Spleen (tissue), 7 donors: ENCODE data around the gene SAMD15.

Experiments used
- CTCF ChIP-seq, 11 experiments: fragments of 200-600 bp in 7 of 11; fragments of 450-650 bp in 4 of 11; sonication (generic) in 4 of 11; IDR thresholded peaks in 8 of 11; conservative IDR thresholded peaks in 3 of 11; 1 replicate in 7 of 11; 2 replicates in 4 of 11; pipeline versions ENCODE4 v1.4.0 to v1.8.0; 2016 to 2021; ENCODE audit warnings: antibody characterized with exemption in 11 of 11, inconsistent platforms in 4 of 11, mild to moderate bottlenecking in 1 of 11
- POLR2A ChIP-seq, 3 donors: fragments of 450-650 bp; IDR thresholded peaks; one replicate each; pipeline ENCODE4 v1.5.1; 2017; ENCODE audit warnings: antibody characterized with exemption in 3 of 3, mild to moderate bottlenecking in 1 of 3
- donor health status: DM: no; HTN: no; CAD: no; lungs with moderate emphysema.
- donor health status: DM: no; HTN: no; CAD: no.
- donor health status: DM: no; HTN: no; CAD: no.

GRCh38 chr14:77343662-77344061 is 33.5 kb upstream of the SAMD15 start:
- TF ChIP-seq CTCF (IDR thresholded peaks at IDR 0.05 in 8 of 11, conservative IDR thresholded peaks at IDR 0.05 in 3 of 11) (no peak), POLR2A (IDR thresholded peaks at IDR 0.05) (no peak)
